ENCODE results near the gene BRSK1.

GRCh38 chr19:55272142-55272541 is 11.7 kb upstream of the BRSK1 start:
- TF ChIP-seq ZNF274 (IDR thresholded peaks at IDR 0.05; ENCODE audit: borderline replicate concordance, extremely low read depth, low read length) (no peak), CTCF (IDR thresholded peaks at IDR 0.05; ENCODE audit: control extremely low read depth in 1 of 3, insufficient read depth in 1 of 3, low read depth in 1 of 3, low read length in 3 of 3) (peak in 2 of 3 experiments; percentile 6 to 15; a peak in 2 of 4 replicates), SIN3A (conservative IDR thresholded peaks at IDR 0.05 in 1 of 2, IDR thresholded peaks at IDR 0.05 in 1 of 2; ENCODE audit: low read depth in 1 of 2, low read length in 2 of 2) (no peak), RAD21 (IDR thresholded peaks at IDR 0.05 in 1 of 2, conservative IDR thresholded peaks at IDR 0.05 in 1 of 2; ENCODE audit: low read depth in 2 of 2, low read length in 2 of 2) (no peak), POLR2A (IDR thresholded peaks at IDR 0.05; ENCODE audit: control extremely low read depth in 1 of 2, low read depth in 2 of 2, low read length in 2 of 2) (no peak)
